DOHH2 (cell line): ENCODE measurements around the gene RER1.

ENCODE experiments used
- CTCF ChIP-seq: fragments of 200-600 bp; sonication (generic); IDR thresholded peaks from one replicate; pipeline ENCODE4 v1.5.1; 2014; ENCODE audit warnings: antibody characterized with exemption, mild to moderate bottlenecking, low read depth, low read length; ENCODE audit not compliant: poor library complexity, severe bottlenecking
- EZH2phosphoT487 ChIP-seq: fragments of 200-600 bp; sonication (generic); IDR thresholded peaks from 2 replicates; pipeline ENCODE4 v1.6.1; 2017; ENCODE audit warnings: borderline replicate concordance, mild to moderate bottlenecking, antibody characterized with exemption, low read length, moderate library complexity, mixed read lengths

GRCh38 chr1:2452932-2453315 lies 61.3 kb downstream of the RER1 start:
- TF ChIP-seq EZH2phosphoT487 (no peak), CTCF (no peak)
